RCC 7860 (cell line): ENCODE results near the gene MAP1B.
A peak's percentile ranks its signal among the peaks of the same experiment; 100 is the strongest.

Experiments used
- DNase-seq: peaks from one replicate; pipeline ENCODE4 v3.0.0-alpha.2; 2015; ENCODE audit warnings: low spot score
- FAIRE-seq: peaks from 2 replicates; lab custom pipeline; 2012; peaks lifted over from hg19 to GRCh38; lab: Jason Lieb, UNC

MAP1B gene

DNA sequence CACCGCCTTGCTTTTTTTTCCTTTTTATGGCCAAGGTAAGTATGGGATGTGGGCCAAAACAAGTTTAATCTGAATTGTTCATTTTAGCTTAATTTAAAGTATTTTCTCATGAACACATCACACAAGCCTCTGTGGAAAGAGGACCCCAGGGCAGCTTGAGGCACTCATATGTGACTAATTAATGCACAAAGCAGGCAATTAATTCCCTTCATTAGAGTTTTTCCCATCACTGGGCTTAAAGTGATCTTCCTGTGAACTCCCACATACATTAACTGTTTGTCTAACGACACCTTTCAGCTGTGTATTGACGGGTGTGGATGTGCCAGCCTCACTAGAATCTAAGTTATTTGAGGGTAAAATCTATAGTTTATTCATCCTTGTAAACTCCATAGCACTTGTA is 109.5 kb downstream of the MAP1B start:
- no peak for FAIRE-seq
- no peak for DNase-seq

DNA sequence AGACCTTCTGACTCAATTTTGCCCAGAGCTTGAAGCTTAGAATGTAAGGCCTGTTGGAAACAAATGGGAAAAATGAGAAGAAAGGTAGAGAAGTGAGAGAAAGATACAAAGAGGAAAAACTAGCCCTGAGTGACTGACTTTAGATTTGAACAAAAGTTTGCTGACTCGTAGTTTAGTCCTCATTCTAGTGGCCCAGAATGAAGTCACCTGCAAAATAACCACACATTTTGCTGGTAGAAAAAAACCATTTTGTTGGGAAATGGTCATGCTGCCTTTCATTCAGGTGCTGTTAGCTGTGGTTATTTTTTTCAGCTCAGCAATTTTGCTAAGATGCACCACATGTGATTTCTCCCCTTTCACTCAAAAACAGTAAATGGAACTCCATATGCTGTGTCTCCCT is 113.8 kb downstream of the MAP1B start:
- FAIRE-seq (no peak), DNase-seq (no peak)

DNA sequence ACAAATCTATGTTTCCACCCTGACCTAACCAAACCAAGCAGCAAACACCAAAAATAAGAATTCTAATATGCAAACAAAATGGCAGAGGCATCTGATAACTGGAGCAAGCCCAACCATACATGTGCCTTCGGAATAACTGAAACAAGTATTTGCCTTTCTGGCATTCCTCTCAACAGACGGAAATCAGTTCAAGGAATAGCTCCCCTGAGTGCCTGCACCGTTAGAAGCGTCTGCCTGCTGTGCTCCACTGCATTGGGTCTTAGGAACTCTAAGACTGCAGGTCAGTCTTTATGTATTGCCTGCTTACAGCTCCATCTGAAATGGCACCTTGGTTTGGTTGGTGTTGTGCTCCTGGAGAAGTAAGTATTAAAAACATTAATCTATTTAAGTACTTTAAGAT is 114.3 kb downstream of the MAP1B start:
- no peak for FAIRE-seq

DNA sequence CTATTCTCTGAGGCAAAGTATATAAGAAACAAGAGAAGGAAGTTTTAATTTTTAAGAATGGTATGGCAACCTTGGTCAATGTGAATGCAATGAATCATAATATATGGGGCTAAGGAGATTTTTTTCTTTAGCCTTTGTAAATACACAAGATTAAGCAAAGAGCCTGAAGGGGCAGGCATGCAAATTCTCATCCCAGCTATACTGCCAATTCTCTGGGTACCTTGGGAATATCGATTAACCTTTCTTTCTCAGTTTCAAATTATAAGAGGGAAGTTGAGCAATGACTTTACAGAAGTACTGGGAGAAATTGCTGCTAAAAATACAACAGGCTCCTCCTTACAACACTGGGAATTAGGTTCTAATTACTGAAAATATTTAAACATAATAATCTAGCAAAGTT is 115.2 kb downstream of the MAP1B start:
- FAIRE-seq, result no peak
- no peak for DNase-seq

More for the DNA sequence above, 114.3 kb downstream of the MAP1B start:
- no peak for DNase-seq

DNA sequence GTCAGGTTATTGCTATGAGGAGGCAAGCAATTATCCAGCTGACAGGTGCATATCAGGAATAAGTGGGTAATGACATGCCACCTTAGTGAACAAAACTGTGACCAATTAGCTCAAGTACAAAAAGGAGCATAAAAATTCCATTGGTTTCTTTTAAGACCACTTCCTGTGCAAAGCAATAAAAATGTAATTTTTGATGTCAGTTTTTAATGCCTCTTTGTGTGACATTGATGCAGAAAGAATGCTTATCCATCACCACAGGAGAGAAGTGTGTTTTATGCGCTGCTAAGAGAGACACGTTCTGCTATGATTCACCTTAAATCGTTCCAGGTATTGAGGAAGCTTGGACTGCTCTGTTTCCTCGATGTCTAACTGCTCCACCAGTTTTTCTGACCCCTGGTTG is 116.1 kb downstream of the MAP1B start:
- no peak for FAIRE-seq
- no peak for DNase-seq

DNA sequence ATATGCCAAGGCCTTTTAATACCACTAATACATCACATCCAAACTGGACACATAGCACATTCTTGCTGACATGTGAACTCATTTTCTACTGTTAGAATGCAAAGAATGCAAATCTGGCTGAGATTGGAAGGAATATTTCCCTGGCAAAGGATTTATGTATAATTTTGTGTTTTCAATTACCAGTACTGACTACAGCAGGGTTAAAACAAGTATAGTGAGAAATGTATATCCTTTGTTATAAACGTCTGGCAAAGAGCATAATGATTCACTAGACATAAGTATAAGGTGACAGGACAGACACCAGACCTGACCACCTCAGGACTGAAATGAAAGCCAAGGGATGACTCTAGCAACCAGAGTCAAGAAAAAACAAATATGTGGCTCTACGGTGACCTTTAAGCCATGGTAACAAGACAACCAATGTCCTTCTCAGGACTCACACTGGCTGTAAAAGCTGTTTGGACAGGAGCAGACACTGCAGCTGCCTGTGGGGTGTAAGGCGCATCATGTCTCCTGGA is 117.7 kb downstream of the MAP1B start:
- FAIRE-seq, result no peak
- no peak for DNase-seq

DNA sequence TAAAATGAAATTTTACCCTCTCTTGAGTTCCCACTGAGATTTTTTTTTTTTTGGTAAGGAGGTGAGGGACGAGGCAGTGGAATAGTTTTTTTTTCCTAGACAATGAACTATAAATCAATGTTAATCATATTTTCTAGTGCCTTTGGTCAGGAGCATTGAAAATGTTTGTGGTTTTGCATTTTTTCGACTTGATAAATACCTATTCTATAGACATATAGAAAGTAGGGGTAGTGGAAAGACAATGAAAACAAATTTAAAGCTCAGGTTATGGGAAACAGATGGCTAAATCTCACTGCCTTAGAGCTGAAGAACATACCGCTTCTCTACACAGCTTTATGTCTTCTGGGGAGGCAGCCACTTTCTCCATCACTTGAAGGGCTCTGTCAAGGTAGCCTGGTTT is 118.5 kb downstream of the MAP1B start:
- FAIRE-seq, result no peak

DNA sequence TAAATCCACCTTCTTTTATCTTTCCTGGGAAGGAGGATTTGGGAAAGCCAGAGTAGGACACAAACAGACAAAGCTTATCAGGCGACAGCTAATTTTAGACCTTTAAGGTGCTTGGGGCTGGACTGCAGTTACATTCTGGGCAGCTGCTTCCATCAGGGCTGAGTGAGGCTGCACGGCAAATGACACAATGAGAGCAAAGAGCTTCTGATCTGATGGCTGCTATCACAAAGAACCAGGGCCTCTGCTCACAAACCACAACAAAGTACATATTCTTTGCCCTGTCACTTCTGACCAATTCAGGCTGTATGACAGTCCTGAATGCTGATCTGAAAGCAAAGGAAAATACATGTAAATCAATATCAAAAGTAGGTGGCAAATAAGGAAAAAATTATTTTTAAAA is 119.7 kb downstream of the MAP1B start:
- no peak for FAIRE-seq

More for the DNA sequence above, 118.5 kb downstream of the MAP1B start:
- DNase-seq, result no peak

DNA sequence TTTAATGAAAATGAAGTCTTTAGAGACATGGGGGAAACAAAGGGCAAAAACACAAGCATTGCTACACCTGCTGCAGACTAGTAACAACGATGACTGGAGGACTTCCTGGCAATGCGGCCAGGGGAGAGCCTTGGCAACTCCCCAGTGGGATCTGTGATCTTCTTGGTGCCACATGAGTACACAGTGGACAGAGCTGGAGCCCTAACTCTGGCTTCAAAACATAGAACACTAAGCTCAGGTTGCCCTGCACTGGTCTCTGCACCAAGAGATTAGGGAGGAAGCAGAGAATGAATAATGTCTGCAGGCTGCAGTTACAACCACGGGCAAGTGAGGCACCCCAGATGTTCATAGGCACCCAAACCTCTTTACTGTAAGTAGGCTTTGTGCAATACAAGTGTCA is 121.7 kb downstream of the MAP1B start:
- FAIRE-seq (no peak), DNase-seq (no peak)

More for the DNA sequence above, 119.7 kb downstream of the MAP1B start:
- no peak for DNase-seq

DNA sequence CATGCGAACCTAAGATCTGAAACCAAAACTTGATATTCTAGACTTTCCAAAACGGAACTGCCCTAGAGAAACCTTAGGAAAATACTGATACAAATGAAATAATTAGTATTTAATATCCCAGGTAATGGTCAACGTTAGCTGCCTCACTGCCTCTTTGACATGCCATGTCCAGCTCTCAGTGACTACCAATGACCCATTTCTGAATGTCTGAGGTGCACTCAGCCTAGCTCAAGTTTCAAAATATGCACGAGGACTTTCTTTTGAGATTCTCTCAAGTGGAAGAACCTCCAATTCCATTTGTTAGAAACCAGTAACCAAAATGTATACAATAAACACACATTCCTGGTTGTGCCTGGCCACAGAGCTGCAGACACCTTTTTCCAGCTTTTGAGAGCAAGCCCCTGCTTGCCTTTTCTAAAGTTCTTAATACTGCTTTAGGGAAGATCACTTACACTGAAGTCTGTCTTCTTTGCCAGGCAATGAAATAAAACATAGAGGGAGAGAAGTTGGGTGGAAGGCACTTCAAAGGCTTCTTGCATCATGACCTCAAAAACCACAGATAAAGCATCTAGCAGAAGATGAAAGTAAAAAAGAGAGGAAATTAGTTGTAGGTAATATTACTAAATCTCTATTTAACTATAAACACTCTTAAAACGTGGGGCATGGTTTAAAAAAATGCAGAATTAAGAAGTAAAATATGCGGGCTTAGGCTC is 124.9 kb downstream of the MAP1B start:
- DNase-seq (no peak), FAIRE-seq (no peak)

DNA sequence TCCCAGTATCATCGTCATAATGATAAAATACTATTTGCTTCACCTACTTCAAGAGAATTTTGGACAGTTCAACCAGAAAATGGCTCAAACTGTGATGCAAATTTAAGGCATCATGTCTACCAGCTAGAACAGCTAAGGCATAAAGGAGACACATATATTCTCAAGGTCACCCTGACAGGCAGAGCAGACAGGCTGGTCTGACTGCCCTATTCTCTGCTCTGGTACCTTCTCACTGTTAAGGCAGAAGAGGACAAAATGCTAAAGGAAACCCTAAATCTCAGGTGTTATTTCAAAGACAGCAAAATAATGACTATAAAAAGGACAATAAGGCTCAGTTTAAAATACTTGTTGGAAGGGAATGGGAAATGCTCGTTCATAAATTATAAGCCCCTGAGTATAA is 125.6 kb downstream of the MAP1B start:
- FAIRE-seq, result no peak
- no peak for DNase-seq

DNA sequence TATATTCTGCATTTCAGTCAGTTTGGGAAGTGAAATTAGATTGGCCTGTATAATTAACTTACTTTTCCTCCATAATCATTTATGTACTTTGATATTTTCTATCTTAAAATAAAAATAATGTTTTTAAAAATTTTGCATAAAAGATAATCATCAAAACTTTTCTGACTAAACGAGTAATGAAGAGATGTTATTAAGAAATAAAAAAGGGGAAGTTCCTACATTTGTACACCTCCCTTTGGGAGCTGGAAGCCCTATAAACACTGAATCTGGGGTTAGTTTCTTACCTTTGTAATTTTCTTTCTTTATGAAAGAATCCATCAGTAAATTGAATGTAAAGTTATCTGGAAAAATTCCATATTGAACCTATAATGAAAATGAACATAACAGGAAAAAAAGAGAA is 126.6 kb downstream of the MAP1B start:
- no peak for FAIRE-seq
- DNase-seq, result no peak

DNA sequence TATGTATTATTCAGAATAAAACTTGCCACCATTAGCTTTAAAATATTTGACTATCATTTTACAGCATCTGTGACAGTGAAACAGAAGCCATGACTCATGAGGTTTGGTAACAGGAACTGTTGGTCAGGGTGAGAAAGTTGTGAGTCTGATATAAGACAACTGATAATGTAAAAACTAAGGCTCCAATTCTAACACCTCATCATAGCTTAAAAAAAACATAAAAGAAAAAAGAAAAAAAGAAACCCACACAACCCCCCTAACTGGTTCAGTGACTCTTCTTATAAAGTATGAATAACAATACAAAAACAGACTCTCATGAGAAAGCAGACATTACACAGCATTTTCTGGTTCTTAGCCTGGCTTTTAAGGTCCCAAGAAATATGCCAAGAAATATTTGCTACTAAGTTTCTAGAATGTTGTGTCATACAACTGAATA is 127.0 kb downstream of the MAP1B start:
- DNase-seq (peak; percentile 31), FAIRE-seq (peak; percentile 70)

DNA sequence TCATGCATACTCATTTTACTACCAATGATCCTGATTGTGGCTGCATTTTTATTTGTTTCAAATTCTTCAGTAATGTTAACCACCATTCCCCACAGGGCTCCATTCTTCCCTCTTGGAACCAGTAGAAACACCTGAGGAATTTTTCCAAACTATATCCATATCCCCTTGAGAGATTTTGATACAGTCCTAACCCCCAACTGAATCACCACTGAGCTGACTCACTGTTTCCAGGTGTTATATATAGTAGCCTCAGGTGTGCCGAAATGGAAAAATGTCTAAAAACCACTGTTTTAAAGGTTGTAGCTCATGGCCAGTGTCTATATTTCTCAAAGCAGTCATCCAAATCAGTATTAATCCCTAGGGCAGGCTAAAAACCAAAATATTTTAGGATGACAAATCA is 127.6 kb downstream of the MAP1B start:
- no peak for FAIRE-seq
- no peak for DNase-seq

DNA sequence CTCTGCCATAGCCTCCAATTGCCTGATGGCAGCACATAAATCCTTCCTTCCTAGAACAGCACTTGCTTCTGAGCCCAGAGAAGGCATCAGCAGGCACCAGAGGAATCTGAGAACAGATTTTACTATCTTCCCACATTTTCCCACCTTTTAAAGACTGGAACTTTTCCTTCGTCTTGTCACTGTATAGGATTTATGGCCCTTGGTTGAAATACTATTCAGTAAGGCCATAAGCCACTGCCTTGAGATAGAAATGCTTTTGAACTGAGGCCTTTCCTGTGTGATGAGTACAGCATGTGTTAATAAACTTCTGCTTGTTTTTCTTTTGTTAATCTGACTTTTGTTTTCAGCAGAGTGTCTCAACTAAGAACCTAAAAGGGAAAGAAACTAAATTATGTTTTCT is 128.4 kb downstream of the MAP1B start:
- no peak for FAIRE-seq

DNA sequence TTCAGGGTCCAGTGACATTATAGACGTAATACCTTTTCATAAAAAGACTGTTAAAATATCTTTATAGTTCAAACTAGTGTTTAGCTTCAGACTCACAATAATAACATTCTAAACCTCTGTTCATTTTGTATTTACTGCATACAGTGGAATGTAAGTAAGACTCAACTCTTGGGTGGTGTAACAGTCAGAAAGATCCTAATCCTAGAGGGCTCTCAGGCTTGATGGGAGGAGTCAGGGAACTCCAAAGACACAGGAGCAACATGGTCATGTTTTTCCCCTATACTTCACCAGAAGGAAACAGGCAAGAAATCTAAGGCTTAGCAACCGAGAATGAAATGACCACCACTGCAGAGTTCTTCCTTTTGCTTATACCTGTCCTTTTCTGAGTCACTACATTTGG is 130.1 kb downstream of the MAP1B start:
- no peak for FAIRE-seq
- DNase-seq, result no peak

More for the DNA sequence above, 128.4 kb downstream of the MAP1B start:
- DNase-seq, result no peak

DNA sequence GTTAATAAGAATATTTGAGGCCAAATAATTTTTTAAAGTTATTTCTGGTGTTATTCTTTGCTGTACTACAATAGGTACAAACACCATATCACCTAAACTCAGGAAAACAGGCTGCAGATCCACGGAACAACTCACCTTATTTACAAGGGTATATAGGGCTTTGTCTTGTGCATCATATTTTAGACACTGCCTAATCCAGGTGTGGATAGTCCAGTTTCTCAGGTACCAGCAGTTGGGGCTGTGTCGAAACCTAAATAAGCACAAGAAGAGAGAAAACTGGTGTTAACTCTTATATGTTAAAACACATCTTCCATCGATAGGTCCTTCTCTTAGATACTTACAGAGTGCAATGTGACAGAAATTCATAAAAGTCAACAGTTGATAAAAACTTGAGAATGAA is 130.6 kb downstream of the MAP1B start:
- DNase-seq, result no peak
- FAIRE-seq, result no peak

DNA sequence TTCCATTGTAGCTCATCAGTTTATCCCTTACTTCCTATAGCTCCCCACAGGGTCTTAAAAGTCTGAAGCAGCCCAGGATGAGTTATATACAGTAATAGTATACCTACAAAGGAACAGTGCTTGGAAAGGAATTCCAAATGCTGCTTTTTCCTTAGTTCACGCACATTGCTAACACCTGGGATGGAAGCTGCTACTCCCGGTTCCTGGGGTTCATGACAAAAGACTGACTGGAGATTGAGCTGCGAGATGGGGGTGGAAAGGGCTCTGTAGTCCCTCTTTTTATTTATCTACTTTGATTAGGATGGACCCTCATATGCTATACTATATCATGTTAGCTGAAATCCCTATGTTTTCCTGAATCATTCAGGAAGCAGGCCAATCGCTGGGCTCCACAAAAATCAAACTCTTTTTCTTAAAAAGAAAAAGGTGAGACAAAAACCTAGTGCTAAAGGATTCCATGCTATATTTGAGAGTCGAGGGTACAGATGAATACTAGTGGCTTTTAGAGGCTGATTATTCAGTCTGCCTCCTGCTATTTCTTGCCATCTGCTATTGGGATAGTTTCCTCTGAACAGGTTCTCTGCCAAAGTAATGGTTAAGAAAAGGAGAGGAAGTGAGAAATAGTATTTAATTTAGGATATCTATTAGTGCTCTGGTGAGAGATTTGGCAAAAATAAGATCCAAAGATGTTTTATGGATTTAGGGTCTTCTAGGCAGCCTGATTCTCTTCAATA is 131.6 kb downstream of the MAP1B start:
- DNase-seq (no peak), FAIRE-seq (no peak)

DNA sequence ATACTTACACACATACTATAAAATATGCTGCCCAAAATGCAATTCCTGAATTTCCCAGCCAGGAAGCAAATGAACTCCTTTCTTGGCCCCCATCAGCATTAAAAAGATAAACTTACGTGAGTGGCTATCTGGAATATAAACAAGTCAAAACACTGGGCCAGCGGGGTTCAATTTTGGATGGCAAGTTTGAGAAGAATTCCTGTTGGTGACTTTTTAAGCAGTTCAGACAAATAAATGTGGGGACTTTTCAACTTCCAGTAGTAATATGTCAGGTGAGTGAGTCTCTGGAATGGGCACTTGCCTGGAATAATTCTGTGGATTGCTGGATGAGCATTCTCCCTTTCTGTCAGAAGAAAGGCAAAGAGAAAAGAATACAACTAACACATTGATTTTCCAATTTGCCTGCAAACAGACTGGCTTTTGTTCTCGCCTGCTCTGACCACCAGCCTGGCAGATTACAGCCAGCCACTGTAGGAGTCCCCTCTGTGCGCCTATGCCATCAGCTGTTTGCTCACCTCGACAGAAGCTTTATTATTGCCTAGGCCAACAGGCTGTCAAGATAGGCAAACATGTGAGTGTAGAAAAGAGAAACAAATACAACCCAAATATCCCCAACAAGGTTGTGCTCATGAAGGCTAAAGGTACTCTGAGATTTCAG is 134.2 kb downstream of the MAP1B start:
- DNase-seq, result no peak
- no peak for FAIRE-seq

DNA sequence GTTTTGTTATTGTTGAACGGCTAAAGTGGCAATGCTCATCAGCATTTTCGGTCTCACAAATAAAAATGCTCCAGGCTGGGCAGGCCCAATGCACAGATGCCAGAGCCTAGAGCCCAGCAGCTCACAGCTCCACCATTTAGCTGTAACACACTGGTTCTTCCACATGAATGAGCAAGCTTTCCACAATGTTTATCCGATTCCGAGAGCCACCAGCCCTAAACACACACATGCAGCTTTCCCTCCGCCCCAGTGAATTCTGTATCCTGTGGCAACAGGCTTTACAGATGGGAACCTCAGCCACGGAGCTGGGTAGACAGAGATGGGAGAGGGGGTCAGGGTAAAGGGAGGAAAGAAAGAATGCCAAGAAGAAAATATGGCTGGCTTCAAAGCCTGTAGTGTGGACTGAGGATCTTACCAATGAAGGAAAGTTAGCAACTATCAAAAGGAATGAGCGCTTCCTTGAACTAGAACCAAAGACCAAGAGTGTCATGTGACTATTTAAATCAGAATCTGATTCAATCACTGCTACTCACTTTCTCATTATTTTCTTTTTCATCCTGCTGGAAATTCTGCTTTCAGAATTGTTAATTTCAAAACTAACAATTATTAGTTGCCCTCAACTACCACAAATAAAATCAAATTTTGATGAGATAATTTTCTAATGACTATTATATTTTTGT is 135.7 kb downstream of the MAP1B start:
- FAIRE-seq (no peak), DNase-seq (no peak)

DNA sequence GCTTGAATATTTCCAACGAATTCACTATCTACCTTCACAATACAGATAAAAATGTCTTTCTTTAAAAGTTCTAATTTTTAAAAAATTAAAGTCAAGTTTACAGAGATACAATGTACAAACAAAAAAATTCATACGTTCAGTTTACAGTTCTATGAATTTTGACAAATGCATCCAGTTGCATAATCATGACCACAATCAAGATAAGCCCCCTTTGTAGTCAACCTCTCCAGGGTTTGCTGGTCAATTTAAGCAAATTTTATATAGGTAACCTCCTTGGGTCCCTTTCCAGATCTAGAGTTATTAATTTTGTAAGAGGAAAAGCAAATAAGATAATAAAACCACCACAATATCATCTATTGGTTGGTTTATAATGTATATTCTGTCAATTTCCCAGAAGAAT is 136.4 kb downstream of the MAP1B start:
- FAIRE-seq, result no peak
- DNase-seq, result no peak
